ENCODE measurements around the gene EIF2AK2. TPM values are rescaled to one million over a fixed set of nuclear protein-coding genes. Genes with fewer than 3 reads are reported as not detected.

The EIF2AK2 gene
- total RNA-seq, 2 experiments from 2014 or later: 29.1 to 31.1 TPM

- peaks cover 16% of the 10 kb centered on the region for H3K4me1 ChIP-seq (ENCODE audit: insufficient read depth, low read length)
- H3K4me3 Mint-ChIP-seq: no peak overlapping the region
- ATAC-seq (ENCODE audit: poor library complexity) (no peak), DNase-seq (no peak)
- no peaks in the 10 kb centered on the region for H3K9me3 Mint-ChIP-seq
- no peaks in the 10 kb centered on the region for H3K27me3 ChIP-seq (ENCODE audit: control insufficient read depth in 1 of 2, insufficient read depth in 2 of 2, low read length in 2 of 2)
- no peaks in the 10 kb centered on the region for H3K9me3 ChIP-seq (ENCODE audit: control insufficient read depth in 1 of 2, insufficient read depth in 1 of 2, low read length in 2 of 2)
- no peak overlapping the region for H3K27ac Mint-ChIP-seq
- ChIA-PET CTCF (no interaction called here), POLR2A (interaction anchor here (1.6 kb wide), 1 partner anchor 40 kb away, joined by 4 read pairs; the partner anchor contains the start of gene NDUFAF7)
- H3K4me1 Mint-ChIP-seq (ENCODE audit: low read depth): peaks cover 13% of the 10 kb centered on the region
- H3K27me3 Mint-ChIP-seq: peaks cover 6% of the 10 kb centered on the region
- H3K36me3 ChIP-seq (ENCODE audit: insufficient read depth, low read length): no peaks in the 10 kb centered on the region
- H3K27ac ChIP-seq (ENCODE audit: low read depth in 1 of 2, low read length in 2 of 2): no peak overlapping the region
- intact Hi-C loops (cut with DNase I, micrococcal nuclease): loop anchor here in 1 of 2 experiments (10.0 kb wide), 2 partner anchors 108 to 598 kb away; partner anchors contain the start of genes FEZ2, GPATCH11 and HEATR5B
- H3K4me3 ChIP-seq (ENCODE audit: low read length): no peak overlapping the region
- no peak for TF ChIP-seq CTCF (IDR thresholded peaks at IDR 0.05)
- H3K36me3 Mint-ChIP-seq (ENCODE audit: low read depth): peaks cover 6% of the 10 kb centered on the region
Observed at GRCh38 chr2:37192551-37192950, 35.8 kb upstream of the EIF2AK2 start.

GRCh38 chr2:37191747-37192146 lies 35.0 kb upstream of the EIF2AK2 start:
- no peak for TF ChIP-seq CTCF (IDR thresholded peaks at IDR 0.05)
- no peaks in the 10 kb centered on the region for H3K27me3 ChIP-seq (ENCODE audit: control insufficient read depth in 1 of 2, insufficient read depth in 2 of 2, low read length in 2 of 2)
- H3K27ac ChIP-seq (ENCODE audit: low read depth in 1 of 2, low read length in 2 of 2): no peak overlapping the region
- H3K36me3 Mint-ChIP-seq (ENCODE audit: low read depth): peaks cover 6% of the 10 kb centered on the region
- no peak overlapping the region for H3K27ac Mint-ChIP-seq
- H3K9me3 ChIP-seq (ENCODE audit: control insufficient read depth in 1 of 2, insufficient read depth in 1 of 2, low read length in 2 of 2): no peaks in the 10 kb centered on the region
- CTCF ChIA-PET: no interaction called here
- H3K27me3 Mint-ChIP-seq: peaks cover 6% of the 10 kb centered on the region
- ATAC-seq (ENCODE audit: poor library complexity) (no peak), DNase-seq (no peak)
- no peaks in the 10 kb centered on the region for H3K9me3 Mint-ChIP-seq
- peaks cover 6% of the 10 kb centered on the region for H3K4me1 Mint-ChIP-seq (ENCODE audit: low read depth)
- H3K4me3 Mint-ChIP-seq: no peak overlapping the region
- POLR2A ChIA-PET: interaction anchor here (1.6 kb wide), 1 partner anchor 40 kb away, joined by 4 read pairs; the partner anchor contains the start of gene NDUFAF7
- H3K4me3 ChIP-seq (ENCODE audit: low read length): no peak overlapping the region
- peaks cover 8% of the 10 kb centered on the region for H3K4me1 ChIP-seq (ENCODE audit: insufficient read depth, low read length)
- H3K36me3 ChIP-seq (ENCODE audit: insufficient read depth, low read length): no peaks in the 10 kb centered on the region
- intact Hi-C loops (cut with DNase I, micrococcal nuclease): loop anchor here in 1 of 2 experiments (10.0 kb wide), 2 partner anchors 107 to 597 kb away; partner anchors contain the start of genes FEZ2, GPATCH11 and HEATR5B

GRCh38 chr2:37191253-37191652 lies 34.5 kb upstream of the EIF2AK2 start:
- Histone ChIP-seq H3K27ac (ENCODE audit: low read depth in 1 of 2, low read length in 2 of 2) (no peak overlapping the region), H3K36me3 (ENCODE audit: insufficient read depth, low read length) (no peaks in the 10 kb centered on the region), H3K9me3 (ENCODE audit: control insufficient read depth in 1 of 2, insufficient read depth in 1 of 2, low read length in 2 of 2) (no peaks in the 10 kb centered on the region), H3K27me3 (ENCODE audit: control insufficient read depth in 1 of 2, insufficient read depth in 2 of 2, low read length in 2 of 2) (no peaks in the 10 kb centered on the region), H3K4me3 (ENCODE audit: low read length) (no peak overlapping the region), H3K4me1 (ENCODE audit: insufficient read depth, low read length) (peaks cover 7% of the 10 kb centered on the region)
- no peaks in the 10 kb centered on the region for H3K9me3 Mint-ChIP-seq
- ChIA-PET CTCF (no interaction called here), POLR2A (no interaction called here)
- no peak overlapping the region for H3K4me3 Mint-ChIP-seq
- H3K27ac Mint-ChIP-seq: no peak overlapping the region
- no peak for DNase-seq
- H3K36me3 Mint-ChIP-seq (ENCODE audit: low read depth): peaks cover 2% of the 10 kb centered on the region
- intact Hi-C loops (cut with DNase I, micrococcal nuclease): loop anchor here in 1 of 2 experiments (10.0 kb wide), 2 partner anchors 106 to 596 kb away; partner anchors contain the start of genes FEZ2, GPATCH11 and HEATR5B
- peaks cover 10% of the 10 kb centered on the region for H3K27me3 Mint-ChIP-seq
- no peak for ATAC-seq (ENCODE audit: poor library complexity)
- no peak for TF ChIP-seq CTCF (IDR thresholded peaks at IDR 0.05)
- peaks cover 3% of the 10 kb centered on the region for H3K4me1 Mint-ChIP-seq (ENCODE audit: low read depth)
